ENCODE measurements around the gene CELF5. TPM values are rescaled to one million over a fixed set of nuclear protein-coding genes. Genes with fewer than 3 reads are reported as not detected.

CELF5 gene
- polyA plus RNA-seq (ENCODE audit: insufficient read length in 4 of 4): 1 to 10 TPM in 1 of 4 donors, under 1 TPM in 3; 0.51 to 2.0 (median 0.75) TPM

GRCh38 chr19:3224346-3225168 is at the start of gene CELF5:
CELF5 (plus strand) TSS chr19:3224661; CDS start chr19:3224740, 79 bp downstream.
- DNase-seq (ENCODE audit: low read depth in 4 of 4, low spot score in 3 of 4): peak in 3 of 4 donors; percentile 13 to 29 (median 23)

GRCh38 chr19:3175781-3176714 is 48.4 kb upstream of the CELF5 start:
- DNase-seq (ENCODE audit: low read depth in 4 of 4, low spot score in 3 of 4): no peak

GRCh38 chr19:3176715-3177501 is 47.6 kb upstream of the CELF5 start:
- DNase-seq (ENCODE audit: low read depth in 4 of 4, low spot score in 3 of 4): no peak

- DNase-seq (ENCODE audit: low read depth in 4 of 4, low spot score in 3 of 4): no peak
Observed at GRCh38 chr19:3178377-3178972, 46.0 kb upstream of the CELF5 start, which contains the start of gene S1PR4. S1PR4 (plus strand) TSS chr19:3178769; CDS start chr19:3178793, 24 bp downstream.

DNA sequence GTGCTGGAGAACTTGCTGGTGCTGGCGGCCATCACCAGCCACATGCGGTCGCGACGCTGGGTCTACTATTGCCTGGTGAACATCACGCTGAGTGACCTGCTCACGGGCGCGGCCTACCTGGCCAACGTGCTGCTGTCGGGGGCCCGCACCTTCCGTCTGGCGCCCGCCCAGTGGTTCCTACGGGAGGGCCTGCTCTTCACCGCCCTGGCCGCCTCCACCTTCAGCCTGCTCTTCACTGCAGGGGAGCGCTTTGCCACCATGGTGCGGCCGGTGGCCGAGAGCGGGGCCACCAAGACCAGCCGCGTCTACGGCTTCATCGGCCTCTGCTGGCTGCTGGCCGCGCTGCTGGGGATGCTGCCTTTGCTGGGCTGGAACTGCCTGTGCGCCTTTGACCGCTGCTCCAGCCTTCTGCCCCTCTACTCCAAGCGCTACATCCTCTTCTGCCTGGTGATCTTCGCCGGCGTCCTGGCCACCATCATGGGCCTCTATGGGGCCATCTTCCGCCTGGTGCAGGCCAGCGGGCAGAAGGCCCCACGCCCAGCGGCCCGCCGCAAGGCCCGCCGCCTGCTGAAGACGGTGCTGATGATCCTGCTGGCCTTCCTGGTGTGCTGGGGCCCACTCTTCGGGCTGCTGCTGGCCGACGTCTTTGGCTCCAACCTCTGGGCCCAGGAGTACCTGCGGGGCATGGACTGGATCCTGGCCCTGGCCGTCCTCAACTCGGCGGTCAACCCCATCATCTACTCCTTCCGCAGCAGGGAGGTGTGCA is 45.3 kb upstream of the CELF5 start:
- DNase-seq (ENCODE audit: low read depth in 4 of 4, low spot score in 3 of 4): no peak

- DNase-seq (ENCODE audit: low read depth in 4 of 4, low spot score in 3 of 4): no peak
Observed at GRCh38 chr19:3179739-3180293, 44.6 kb upstream of the CELF5 start.

GRCh38 chr19:3183721-3184641 is 40.5 kb upstream of the CELF5 start:
- DNase-seq (ENCODE audit: low read depth in 4 of 4, low spot score in 3 of 4): no peak

DNA sequence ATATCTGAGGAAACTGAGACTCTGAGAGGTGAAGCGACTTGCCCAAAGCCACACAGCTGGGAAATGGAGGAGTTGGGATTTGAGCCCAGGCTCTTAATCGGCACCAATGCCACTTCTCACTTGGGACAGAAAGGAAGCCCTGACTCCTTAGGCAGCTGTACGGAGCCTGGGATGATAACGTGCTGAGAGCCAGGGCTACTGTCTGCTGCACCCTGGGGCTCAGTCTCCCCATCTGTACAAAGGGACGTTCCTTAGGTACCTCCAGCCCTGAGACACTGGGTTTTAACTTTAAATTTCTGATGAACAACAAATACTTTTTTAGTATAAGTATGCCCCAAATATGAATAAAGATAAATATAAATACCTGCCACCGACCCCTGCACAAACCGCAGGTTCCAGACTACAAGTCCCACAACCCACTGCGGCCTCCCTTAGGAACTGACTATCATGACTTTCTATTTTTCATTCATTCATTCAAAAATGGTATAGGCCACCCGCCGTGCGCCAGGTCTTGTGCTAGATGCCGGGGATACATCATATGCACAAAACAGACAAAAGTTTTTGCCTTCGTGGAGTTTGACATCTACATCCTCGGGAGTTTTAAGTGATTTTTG is 39.5 kb upstream of the CELF5 start:
- DNase-seq (ENCODE audit: low read depth in 4 of 4, low spot score in 3 of 4): peak in 1 of 4 donors; percentile 74

GRCh38 chr19:3185461-3186159 is 38.9 kb upstream of the CELF5 start, which contains the start of gene NCLN:
NCLN (plus strand) TSS chr19:3185930; CDS start chr19:3186031, 101 bp downstream.
- DNase-seq (ENCODE audit: low read depth in 4 of 4, low spot score in 3 of 4): peak; percentile 93 to 96 (median 94)

GRCh38 chr19:3186160-3186688 is 38.2 kb upstream of the CELF5 start:
- DNase-seq (ENCODE audit: low read depth in 4 of 4, low spot score in 3 of 4): no peak

DNA sequence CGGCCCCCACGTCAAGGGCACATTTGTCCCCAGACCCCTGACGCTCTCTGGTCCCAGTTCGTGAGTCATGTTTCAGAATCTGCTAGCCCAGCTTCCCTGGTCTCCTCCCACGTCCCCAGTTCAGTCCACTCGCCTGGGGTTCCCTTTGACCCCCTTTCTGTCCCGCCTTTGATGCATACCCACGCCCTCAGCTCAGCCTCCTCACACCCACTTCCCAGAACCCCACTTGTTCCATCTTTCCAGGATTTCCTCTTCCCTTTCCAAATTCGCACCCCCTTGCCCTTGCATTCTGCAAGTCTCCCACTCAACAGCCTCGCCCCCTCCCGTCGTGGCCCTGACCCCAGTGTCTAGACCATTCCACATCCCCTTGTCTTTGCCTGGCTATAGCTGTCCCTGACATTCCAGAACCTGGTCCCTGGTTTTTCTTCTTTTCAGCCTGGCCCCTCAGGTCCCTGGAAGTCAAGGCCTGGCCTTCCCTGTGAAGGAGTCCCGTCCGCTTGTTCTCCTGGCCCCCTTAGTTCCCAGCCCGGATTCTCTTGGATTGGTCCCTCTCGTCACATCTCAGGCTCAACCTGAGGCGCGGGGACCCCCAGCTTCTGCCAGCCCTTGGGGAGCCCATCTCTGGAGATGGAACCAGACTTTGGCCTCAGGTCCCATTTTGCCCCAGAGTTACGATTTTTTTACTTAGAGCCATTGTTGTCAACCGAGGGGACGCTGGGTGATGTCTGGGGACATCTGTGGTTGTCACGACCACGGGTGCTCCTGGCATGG is 37.4 kb upstream of the CELF5 start:
- DNase-seq (ENCODE audit: low read depth in 4 of 4, low spot score in 3 of 4): no peak

- DNase-seq (ENCODE audit: low read depth in 4 of 4, low spot score in 3 of 4): no peak
Observed at GRCh38 chr19:3187662-3188511, 36.6 kb upstream of the CELF5 start.

GRCh38 chr19:3188627-3189596 is 35.5 kb upstream of the CELF5 start:
- no peak for DNase-seq (ENCODE audit: low read depth in 4 of 4, low spot score in 3 of 4)

All from right renal pelvis (tissue), 4 donors.